Heart right ventricle (tissue), 16 donors: ENCODE measurements around the gene GPR4. TPM values are rescaled to one million over a fixed set of nuclear protein-coding genes. Genes with fewer than 3 reads are reported as not detected.

Source experiments
- ATAC-seq, 8 donors: fragments of 200-7000 bp; cut with Tn5 transposase; one replicate each; pipeline ENCODE4 v1.9.1; 2020; ENCODE audit warnings: mild to moderate bottlenecking in 8 of 8, moderate library complexity in 8 of 8, moderate number of reproducible peaks in 1 of 8
- DNase-seq, 2 donors: peaks; one replicate each; pipeline ENCODE4 v3.0.0-alpha.2; 2020
- H3K27ac ChIP-seq, 10 donors: fragments of 200-600 bp; sonication (generic) in 2 of 10; one replicate each; pipeline versions ENCODE4 v1.5.0 to v1.8.0; 2020 to 2022; ENCODE audit warnings: mild to moderate bottlenecking in 3 of 10
- H3K27me3 ChIP-seq, 7 donors: fragments of 200-600 bp; one replicate each; pipeline ENCODE4 v1.8.0; 2021 to 2022; ENCODE audit warnings: mild to moderate bottlenecking in 2 of 7
- H3K36me3 ChIP-seq, 9 donors: fragments of 200-600 bp; sonication (generic) in 1 of 9; one replicate each; pipeline versions ENCODE4 v1.5.0 to v1.8.0; 2020 to 2022; ENCODE audit warnings: mild to moderate bottlenecking in 2 of 9
- H3K4me1 ChIP-seq, 9 donors: fragments of 200-600 bp; sonication (generic) in 1 of 9; one replicate each; pipeline versions ENCODE4 v1.5.0 to v1.8.0; 2020 to 2022; ENCODE audit warnings: mild to moderate bottlenecking in 4 of 9
- H3K4me3 ChIP-seq, 10 donors: fragments of 200-600 bp; sonication (generic) in 2 of 10; one replicate each; pipeline versions ENCODE4 v1.5.0 to v1.8.0; 2020 to 2022; ENCODE audit warnings: mild to moderate bottlenecking in 7 of 10, moderate library complexity in 2 of 10
- H3K9me3 ChIP-seq, 11 donors: fragments of 200-600 bp in 10 of 11; sonication (generic) in 2 of 11; one replicate each; pipeline versions ENCODE4 v1.5.0 to v1.8.0; 2013 to 2022; ENCODE audit warnings: mild to moderate bottlenecking in 2 of 11, control low read depth in 1 of 11, moderate library complexity in 1 of 11
- CTCF ChIP-seq, 9 donors: fragments of 200-600 bp; sonication (generic) in 2 of 9; IDR thresholded peaks; one replicate each; pipeline versions ENCODE4 v1.5.0 to v1.8.0; 2021 to 2022; ENCODE audit warnings: antibody characterized with exemption in 9 of 9, mild to moderate bottlenecking in 5 of 9, moderate library complexity in 1 of 9
- WGBS, 2 donors: extraction: QIAGEN DNeasy Blood & Tissue Kit; methylation state at CpG; one replicate each; pipeline ENCODE4 v1.1.7; 2013; ENCODE audit warnings: inconsistent platforms in 1 of 2; 5-methylcytosine and 5-hydroxymethylcytosine counted together
- intact Hi-C, 10 donors: fragments of 100-400 bp; cut with DNase I; formaldehyde crosslinking; loops; one replicate each; pipeline versions ENCODE4 v1.11.1 to v1.14.2; 2022
- polyA plus RNA-seq, 2 donors: library from polyadenylated mRNA; stranded (reverse); fragments of 200-250 nt; gene quantifications; one replicate each; pipeline ENCODE4 v1.2.3, GENCODE V29; 2013
- total RNA-seq, 10 donors: library from RNA; stranded (reverse); fragmentation: NEBNext Ultra II Directional in 3 of 10; extraction: Animal tissue kit (Norgen Biotek cat#: 25700) in 3 of 10; gene quantifications; one replicate each; pipeline versions ENCODE4 v1.2.1 to v1.2.4, GENCODE V29; 2021 to 2023
- donor health status: Arrhythmogenic right ventricular cardiomyopathy.
- donor health status: ischemic (EF 13 %, LVEDD 7.1; RV severe dilation, severe dysfunction).
- donor health status: healthy with polysubstance abuse.
- donor health status: DM: no; HTN: yes; CAD: no.
- donor health status: DM: no; HTN: no; CAD: no.
- donor health status: ischemic (EF 25% LVEDD 6.9; RV normal size, moderate dysfunction).
- donor health status: ischemic (EF 25% LVEDD 5.7; RV mildly dilated, moderate dysfunction).
- donor health status: healthy.
- donor health status: DM: yes; HTN: yes; CAD: no.
- donor health status: Ischemic cardiomyopathy.
- donor health status: ischemic (EF 35%, LVEDD 5.7; RV mildly dilated, moderate dysfunction).
- donor health status: nonischemic (EF 11% LVEDD 7.7; RV severe dilation, severe dysfunction).
- donor health status: DM: yes; HTN: yes; CAD: no.
- donor health status: PGD.
- donor health status: ischemic (EF 29% LVEDD 5.4; RV normal size, mild dysfunction).
- donor health status: nonischemic (EF 23%, LVEDD 6.1; RV moderate dilation, normal function).

Gene GPR4
- total and polyA plus RNA-seq, 12 donors = 2.3 to 29.4 (median 5.6) TPM

- 80 to 85% methylated on average over 10 of the region's 10 CpGs for WGBS, 2 donors
- H3K27me3 ChIP-seq = no peaks in the 10 kb centered on the region
- DNase-seq (no peak), ATAC-seq (peak in 3 of 8 donors; percentile 20 to 46 (median 42))
- H3K4me1 ChIP-seq = peaks cover 0 to 18% (median 6%) of the 10 kb centered on the region in 9 donors
- H3K36me3 ChIP-seq = peaks cover 0 to 97% (median 36%) of the 10 kb centered on the region in 9 donors
- H3K9me3 ChIP-seq = no peaks in the 10 kb centered on the region
- TF ChIP-seq CTCF (IDR thresholded peaks at IDR 0.05) = no peak
- H3K4me3 ChIP-seq = no peak overlapping the region
- H3K27ac ChIP-seq = peak overlapping the region in 4 of 10 donors; percentile 33 to 55 (median 48)
- intact Hi-C loops = no loop called here
These were observed 12.1 kb upstream of the GPR4 start for GRCh38 chr19:45613926-45614725.

GRCh38 chr19:45608948-45609347 is 6.9 kb upstream of the GPR4 start:
- Histone ChIP-seq H3K4me3 (no peak overlapping the region), H3K36me3 (peaks cover 0 to 53% (median 18%) of the 10 kb centered on the region in 9 donors), H3K27me3 (peaks cover 0 to 6% (median 0%) of the 10 kb centered on the region in 7 donors), H3K27ac (no peak overlapping the region), H3K4me1 (peaks cover 4 to 16% (median 12%) of the 10 kb centered on the region in 9 donors), H3K9me3 (no peaks in the 10 kb centered on the region)
- DNase-seq (no peak), ATAC-seq (no peak)
- 94 to 96% methylated on average over 6 of the region's 6 CpGs for WGBS, 2 donors
- no peak for TF ChIP-seq CTCF (IDR thresholded peaks at IDR 0.05)
- intact Hi-C loops = loop anchor here in 4 of 10 donors (5.0 kb wide), 1 partner anchor 33 kb away; no protein-coding TSS in a partner anchor

- DNase-seq (peak; percentile 81 to 87), ATAC-seq (peak; percentile 83 to 91 (median 87))
- TF ChIP-seq CTCF (IDR thresholded peaks at IDR 0.05) = peak; percentile 82 to 94 (median 91)
- Histone ChIP-seq H3K9me3 (no peaks in the 10 kb centered on the region), H3K4me3 (peak overlapping the region in 8 of 10 donors; percentile 17 to 53 (median 43)), H3K27ac (peak overlapping the region in 9 of 10 donors; percentile 36 to 83 (median 73)), H3K4me1 (peaks cover 4 to 15% (median 13%) of the 10 kb centered on the region in 9 donors), H3K27me3 (peaks cover 0 to 22% (median 9%) of the 10 kb centered on the region in 7 donors), H3K36me3 (peaks cover 0 to 37% (median 3%) of the 10 kb centered on the region in 9 donors)
- intact Hi-C loops = loop anchor here (2.0 to 5.0 kb wide), 3 partner anchors 35 to 37 kb away; no protein-coding TSS in a partner anchor
- WGBS, 2 donors = 11 to 13% methylated on average over 27 to 28 of the region's 28 CpGs
These were observed 5.3 kb upstream of the GPR4 start for GRCh38 chr19:45607071-45608029.

- Histone ChIP-seq H3K4me1 (peaks cover 0 to 57% (median 44%) of the 10 kb centered on the region in 9 donors), H3K27me3 (peaks cover 0 to 84% (median 55%) of the 10 kb centered on the region in 7 donors), H3K36me3 (no peaks in the 10 kb centered on the region), H3K4me3 (peak overlapping the region; percentile 50 to 83 (median 68)), H3K27ac (peak overlapping the region; percentile 30 to 94 (median 90)), H3K9me3 (no peaks in the 10 kb centered on the region)
- WGBS, 2 donors = 9 to 14% methylated on average over 10 of the region's 10 CpGs
- TF ChIP-seq CTCF (IDR thresholded peaks at IDR 0.05) = no peak
- ATAC-seq (peak; percentile 27 to 64 (median 46)), DNase-seq (peak in 1 of 2 donors; percentile 66)
- intact Hi-C loops = loop anchor here in 1 of 10 donors (5.0 kb wide), 1 partner anchor 159 kb away; no protein-coding TSS in a partner anchor
These were observed 897 bp downstream of the GPR4 start for GRCh38 chr19:45601115-45601514.
